HepG2 (cell line): ENCODE data around the gene ATAD3C. TPM values are rescaled to one million over a fixed set of nuclear protein-coding genes. Genes with fewer than 3 reads are reported as not detected.

Experiments
- HMG20A ChIP-seq: IDR thresholded peaks from 2 replicates; pipeline ENCODE4 v1.6.1; 2016; ENCODE audit warnings: borderline replicate concordance
- IRX3 ChIP-seq: sonication (generic); formaldehyde crosslinking; IDR thresholded peaks from 2 replicates; pipeline ENCODE4 v1.8.1; 2023; ENCODE audit warnings: mild to moderate bottlenecking, low read depth, missing genetic modification reagents, borderline replicate concordance
- KLF13 ChIP-seq: sonication (generic); formaldehyde crosslinking; IDR thresholded peaks from 2 replicates; pipeline ENCODE4 v1.4.0; 2020; ENCODE audit warnings: mild to moderate bottlenecking, missing genetic modification reagents
- MEIS1 ChIP-seq: sonication (generic); formaldehyde crosslinking; IDR thresholded peaks from 2 replicates; pipeline ENCODE4 v1.9.0; 2021; ENCODE audit warnings: mild to moderate bottlenecking, missing genetic modification reagents, moderate library complexity, borderline replicate concordance
- NCOA5 ChIP-seq: sonication (generic); formaldehyde crosslinking; IDR thresholded peaks from 2 replicates; pipeline ENCODE4 v1.4.0; 2020; ENCODE audit warnings: missing genetic modification reagents
- NONO ChIP-seq, 2 experiments: fragments of 450-650 bp in 1 of 2; sonication (generic) in 1 of 2; formaldehyde crosslinking in 1 of 2; IDR thresholded peaks in 1 of 2; conservative IDR thresholded peaks in 1 of 2; 2 replicates each; pipeline versions ENCODE4 v1.6.1 to v1.8.0; 2017 to 2022; ENCODE audit warnings: mild to moderate bottlenecking in 1 of 2, missing genetic modification reagents in 1 of 2, moderate library complexity in 1 of 2
- SIX1 ChIP-seq: sonication (generic); formaldehyde crosslinking; IDR thresholded peaks from 2 replicates; pipeline ENCODE4 v1.4.0; 2020; ENCODE audit warnings: missing genetic modification reagents, borderline replicate concordance
- SP1 ChIP-seq, 2 experiments: fragments of 450-650 bp in 1 of 2; sonication (generic) in 1 of 2; formaldehyde crosslinking in 1 of 2; IDR thresholded peaks; 2 replicates each; pipeline versions ENCODE4 v1.4.0 to v1.6.1; 2016 to 2020; ENCODE audit warnings: missing genetic modification reagents in 1 of 2
- TAF15 ChIP-seq: fragments of 200-400 bp; formaldehyde crosslinking; IDR thresholded peaks from one replicate; pipeline ENCODE4 v1.6.1; 2018; ENCODE audit warnings: mild to moderate bottlenecking, low read depth, low read length; ENCODE audit not compliant: poor library complexity, severe bottlenecking
- TARDBP ChIP-seq: sonication (generic); formaldehyde crosslinking; IDR thresholded peaks from 2 replicates; pipeline ENCODE4 v1.8.0; 2022; ENCODE audit warnings: mild to moderate bottlenecking, missing genetic modification reagents
- TBX2 ChIP-seq: sonication (generic); formaldehyde crosslinking; IDR thresholded peaks from 2 replicates; pipeline ENCODE4 v1.5.0; 2020; ENCODE audit warnings: missing genetic modification reagents, mild to moderate bottlenecking, borderline replicate concordance
- ZNF646 ChIP-seq: sonication (generic); formaldehyde crosslinking; IDR thresholded peaks from 2 replicates; pipeline ENCODE4 v1.9.0; 2021; ENCODE audit warnings: mild to moderate bottlenecking, missing genetic modification reagents
- ZNF703 ChIP-seq: sonication (generic); formaldehyde crosslinking; IDR thresholded peaks from 2 replicates; pipeline ENCODE4 v1.5.1; 2020; ENCODE audit warnings: missing genetic modification reagents, mild to moderate bottlenecking, moderate library complexity, borderline replicate concordance
- ZNF749 ChIP-seq: sonication (generic); formaldehyde crosslinking; IDR thresholded peaks from 2 replicates; pipeline ENCODE4 v1.8.0; 2022; ENCODE audit warnings: mild to moderate bottlenecking, missing genetic modification reagents, moderate library complexity, borderline replicate concordance
- ZUFSP ChIP-seq: sonication (generic); formaldehyde crosslinking; IDR thresholded peaks from 2 replicates; pipeline ENCODE4 v1.9.0; 2021; ENCODE audit warnings: missing genetic modification reagents, mild to moderate bottlenecking, borderline replicate concordance
- polyA plus RNA-seq, 8 experiments: library from polyadenylated mRNA; depleted of rRNA in 3 of 8; stranded (reverse) in 7 of 8; unstranded in 1 of 8; fragments of >200 nt; fragmentation: Illumina TruSeq in 4 of 8; extraction: Trizol in 4 of 8; gene quantifications; 2 replicates each; pipeline versions ENCODE4 v1.2.1 to v1.2.3, GENCODE V29; 2011 to 2016; ENCODE audit warnings: low read depth in 4 of 8, missing spikeins in 1 of 8, mixed read lengths in 1 of 8; ENCODE audit not compliant: insufficient read depth in 1 of 8
- total RNA-seq, 5 experiments: library from RNA; depleted of rRNA; stranded (reverse); fragments of >200 nt; fragmentation: Illumina TruSeq; extraction: Trizol; gene quantifications; 2 replicates each; pipeline ENCODE4 v1.2.3, GENCODE V29; 2016; ENCODE audit warnings: low read depth in 1 of 5
- TF ChIP-seq, protein P1 (sequence below): sonication (generic); formaldehyde crosslinking; IDR thresholded peaks from 2 replicates; pipeline ENCODE4 v1.5.1; 2020; ENCODE audit warnings: mild to moderate bottlenecking, missing genetic modification reagents, moderate library complexity

The ATAD3C gene
- total and polyA plus RNA-seq, 2 of the 13 experiments (the other 11 are each of a cell fraction or from before 2014, with no cell fraction given), result 2.4 to 3.2 TPM

- peak; percentile 79; the same call in 1 of the 2 replicates for TF ChIP-seq ZNF646 (CRISPR knock-in tag)
- TF ChIP-seq ZNF749 (CRISPR knock-in tag), result peak; percentile 83; the same call in 1 of the 2 replicates
- TF ChIP-seq KLF13 (CRISPR knock-in tag), result no peak
- TF ChIP-seq ZNF703 (CRISPR knock-in tag), result no peak
- TF ChIP-seq SP1 (IDR thresholded peaks at IDR 0.05), result no peak
- TF ChIP-seq SP1 (CRISPR knock-in tag; IDR thresholded peaks at IDR 0.05), result peak; percentile 37; the same call in 1 of the 2 replicates
- TF ChIP-seq MEIS1 (CRISPR knock-in tag), result no peak; the same call in 1 of the 2 replicates
- peak; percentile 51; the same call in 1 of the 2 replicates for TF ChIP-seq TARDBP (CRISPR knock-in tag)
- TF ChIP-seq NCOA5 (CRISPR knock-in tag), result no peak; the same call in 1 of the 2 replicates
- TF ChIP-seq NONO (IDR thresholded peaks at IDR 0.05), result no peak
- TF ChIP-seq NONO (CRISPR knock-in tag; conservative IDR thresholded peaks at IDR 0.05), result peak; percentile 60; the same call in 1 of the 2 replicates
- TF ChIP-seq TAF15, result peak; percentile 91
- TF ChIP-seq HMG20A (CRISPR knock-in tag), result 0 out of 2 replicates have a peak, but pooled peaks have one; percentile 42
- TF ChIP-seq IRX3, result no peak
- TF ChIP-seq, protein P1, sequence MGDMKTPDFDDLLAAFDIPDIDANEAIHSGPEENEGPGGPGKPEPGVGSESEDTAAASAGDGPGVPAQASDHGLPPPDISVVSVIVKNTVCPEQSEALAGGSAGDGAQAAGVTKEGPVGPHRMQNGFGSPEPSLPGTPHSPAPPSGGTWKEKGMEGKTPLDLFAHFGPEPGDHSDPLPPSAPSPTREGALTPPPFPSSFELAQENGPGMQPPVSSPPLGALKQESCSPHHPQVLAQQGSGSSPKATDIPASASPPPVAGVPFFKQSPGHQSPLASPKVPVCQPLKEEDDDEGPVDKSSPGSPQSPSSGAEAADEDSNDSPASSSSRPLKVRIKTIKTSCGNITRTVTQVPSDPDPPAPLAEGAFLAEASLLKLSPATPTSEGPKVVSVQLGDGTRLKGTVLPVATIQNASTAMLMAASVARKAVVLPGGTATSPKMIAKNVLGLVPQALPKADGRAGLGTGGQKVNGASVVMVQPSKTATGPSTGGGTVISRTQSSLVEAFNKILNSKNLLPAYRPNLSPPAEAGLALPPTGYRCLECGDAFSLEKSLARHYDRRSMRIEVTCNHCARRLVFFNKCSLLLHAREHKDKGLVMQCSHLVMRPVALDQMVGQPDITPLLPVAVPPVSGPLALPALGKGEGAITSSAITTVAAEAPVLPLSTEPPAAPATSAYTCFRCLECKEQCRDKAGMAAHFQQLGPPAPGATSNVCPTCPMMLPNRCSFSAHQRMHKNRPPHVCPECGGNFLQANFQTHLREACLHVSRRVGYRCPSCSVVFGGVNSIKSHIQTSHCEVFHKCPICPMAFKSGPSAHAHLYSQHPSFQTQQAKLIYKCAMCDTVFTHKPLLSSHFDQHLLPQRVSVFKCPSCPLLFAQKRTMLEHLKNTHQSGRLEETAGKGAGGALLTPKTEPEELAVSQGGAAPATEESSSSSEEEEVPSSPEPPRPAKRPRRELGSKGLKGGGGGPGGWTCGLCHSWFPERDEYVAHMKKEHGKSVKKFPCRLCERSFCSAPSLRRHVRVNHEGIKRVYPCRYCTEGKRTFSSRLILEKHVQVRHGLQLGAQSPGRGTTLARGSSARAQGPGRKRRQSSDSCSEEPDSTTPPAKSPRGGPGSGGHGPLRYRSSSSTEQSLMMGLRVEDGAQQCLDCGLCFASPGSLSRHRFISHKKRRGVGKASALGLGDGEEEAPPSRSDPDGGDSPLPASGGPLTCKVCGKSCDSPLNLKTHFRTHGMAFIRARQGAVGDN (CRISPR knock-in tag), result peak; percentile 88
- peak; percentile 67; the same call in 1 of the 2 replicates for TF ChIP-seq TBX2 (CRISPR knock-in tag)
- no peak for TF ChIP-seq ZUFSP
- TF ChIP-seq SIX1 (CRISPR knock-in tag), result no peak
Observed at GRCh38 chr1:1431845-1432273, 17.6 kb upstream of the ATAD3C start (continued).
